GM12878 (cell line): ENCODE data around the gene TRA2B. TPM values are rescaled to one million over a fixed set of nuclear protein-coding genes. Genes with fewer than 3 reads are reported as not detected.

Source experiments
- ATAC-seq: fragments of 200-7000 bp; cut with Tn5 transposase; 3 replicates; pipeline ENCODE4 v1.9.1; 2020; ENCODE audit warnings: mild to moderate bottlenecking, moderate library complexity
- BruUV-seq: library from RNA; stranded (reverse); fragments of 400-500 nt; replicated peaks from 2 replicates; lab custom pipeline; 2021; lab: Mats Ljungman, UMichigan
- CTCF ChIA-PET: fragments of 300-600 bp; sonication (Branson Sonifier 250); formaldehyde crosslinking; extraction: SDS; loops from one replicate; lab custom pipeline; 2021; ENCODE audit warnings: inconsistent platforms; lab: Yijun Ruan, JAX
- POLR2A ChIA-PET: fragments of 350-600 bp; formaldehyde crosslinking; extraction: SDS; loops from one replicate; lab custom pipeline; 2021; ENCODE audit warnings: inconsistent platforms; lab: Charles Lee
- RAD21 ChIA-PET: fragments of 300-600 bp; sonication (Branson Sonifier 250); formaldehyde crosslinking; loops from one replicate; lab custom pipeline; 2023; ENCODE audit warnings: antibody characterized with exemption; ENCODE audit not compliant: unreplicated experiment; lab: Charles Lee
- SMC1A ChIA-PET: fragments of 300-600 bp; sonication (Branson Sonifier 250); formaldehyde crosslinking; loops from one replicate; lab custom pipeline; 2023; ENCODE audit not compliant: unreplicated experiment, uncharacterized antibody; lab: Charles Lee
- DNase-seq: peaks from one replicate; pipeline ENCODE4 v3.0.0-alpha.2; 2011; ENCODE audit warnings: low read depth, low spot score
- FAIRE-seq: peaks from 3 replicates; lab custom pipeline; 2011; peaks lifted over from hg19 to GRCh38; lab: Jason Lieb, UNC
- H2AFZ ChIP-seq: 2 replicates; pipeline ENCODE4 v1.6.0; 2011; ENCODE audit warnings: low read depth, low read length, control low read depth; ENCODE audit not compliant: control insufficient read depth
- H3K27ac ChIP-seq: 2 replicates; pipeline ENCODE4 v1.5.1; 2011; ENCODE audit warnings: control low read depth; ENCODE audit not compliant: control insufficient read depth, insufficient read depth
- H3K27me3 ChIP-seq, 2 experiments: replicated peaks in 1 of 2; 2 replicates each; pipeline versions ENCODE4 v1.6.0 to v1.6.1; 2011; ENCODE audit warnings: low read length in 1 of 2; ENCODE audit not compliant: control insufficient read depth in 2 of 2, insufficient read depth in 2 of 2
- H3K36me3 ChIP-seq, 2 experiments: 2 replicates each; pipeline ENCODE4 v1.5.1; 2011; ENCODE audit warnings: low read length in 1 of 2; ENCODE audit not compliant: control insufficient read depth in 2 of 2, insufficient read depth in 2 of 2
- H3K4me1 ChIP-seq: 2 replicates; pipeline ENCODE4 v1.6.1; 2011; ENCODE audit warnings: mild to moderate bottlenecking, low read length, moderate library complexity, mixed read lengths; ENCODE audit not compliant: control insufficient read depth, insufficient read depth
- H3K4me2 ChIP-seq: 2 replicates; pipeline ENCODE4 v1.6.0; 2011; ENCODE audit warnings: control low read depth; ENCODE audit not compliant: control insufficient read depth, insufficient read depth
- H3K4me3 ChIP-seq: fragments of 200-600 bp; sonication (generic); 2 replicates; pipeline ENCODE4 v1.5.1; 2016
- H3K79me2 ChIP-seq: 2 replicates; pipeline ENCODE4 v1.6.0; 2011; ENCODE audit warnings: low read length; ENCODE audit not compliant: control insufficient read depth, insufficient read depth
- H3K9ac ChIP-seq: 2 replicates; pipeline ENCODE4 v1.8.0; 2011; ENCODE audit warnings: low read length, control low read depth, mixed read lengths; ENCODE audit not compliant: control insufficient read depth, insufficient read depth
- H3K9me3 ChIP-seq: replicated peaks from 3 replicates; pipeline ENCODE4 v1.5.1; 2011; ENCODE audit warnings: mild to moderate bottlenecking, low read length; ENCODE audit not compliant: control insufficient read depth, insufficient read depth
- H4K20me1 ChIP-seq: 2 replicates; pipeline ENCODE4 v1.6.0; 2011; ENCODE audit not compliant: control insufficient read depth, insufficient read depth
- ASH2L ChIP-seq: fragments of 300-600, 200-600 bp; sonication (generic); IDR thresholded peaks from 2 replicates; pipeline ENCODE4 v1.6.1; 2017; ENCODE audit warnings: low read depth, mild to moderate bottlenecking, borderline replicate concordance
- CHD1 ChIP-seq: IDR thresholded peaks from 2 replicates; pipeline ENCODE4 v1.6.1; 2012; ENCODE audit warnings: low read depth, low read length, improper control_type of control experiment
- CREM ChIP-seq: IDR thresholded peaks from 2 replicates; pipeline ENCODE4 v1.6.1; 2014; ENCODE audit warnings: antibody characterized with exemption, low read depth
- EP300 ChIP-seq, 2 experiments: fragments of 150-350 bp in 1 of 2; IDR thresholded peaks; 2 replicates each; pipeline ENCODE4 v1.6.1; 2011 to 2012; ENCODE audit warnings: low read depth in 2 of 2, low read length in 2 of 2, borderline replicate concordance in 1 of 2, improper control_type of control experiment in 1 of 2, inconsistent platforms in 1 of 2; ENCODE audit not compliant: control insufficient read depth in 1 of 2
- EZH2 ChIP-seq: IDR thresholded peaks from 2 replicates; pipeline ENCODE4 v1.6.1; 2012; ENCODE audit warnings: low read depth, mild to moderate bottlenecking, control low read depth, inconsistent platforms, low read length, borderline replicate concordance; ENCODE audit not compliant: control insufficient read depth
- JUND ChIP-seq: IDR thresholded peaks from 2 replicates; pipeline ENCODE4 v1.6.1; 2012; ENCODE audit warnings: low read depth, mild to moderate bottlenecking, low read length, improper control_type of control experiment, moderate library complexity
- NBN ChIP-seq: fragments of 450-650 bp; IDR thresholded peaks from 2 replicates; pipeline ENCODE4 v1.6.1; 2016
- NFYA ChIP-seq: IDR thresholded peaks from 2 replicates; pipeline ENCODE4 v1.6.1; 2011; ENCODE audit warnings: low read depth, mild to moderate bottlenecking, low read length, improper control_type of control experiment, borderline replicate concordance
- RAD51 ChIP-seq: fragments of 450-650 bp; IDR thresholded peaks from 2 replicates; pipeline ENCODE4 v1.6.1; 2016; ENCODE audit warnings: moderate library complexity, mild to moderate bottlenecking, inconsistent platforms
- SMARCA5 ChIP-seq: fragments of 450-650 bp; IDR thresholded peaks from 2 replicates; pipeline ENCODE4 v1.6.1; 2017; ENCODE audit warnings: mild to moderate bottlenecking
- SRF ChIP-seq, 2 experiments: IDR thresholded peaks; 2 replicates each; pipeline ENCODE4 v1.6.1; 2011; ENCODE audit warnings: low read depth in 2 of 2, low read length in 2 of 2, mild to moderate bottlenecking in 1 of 2, moderate library complexity in 1 of 2
- YY1 ChIP-seq: IDR thresholded peaks from 2 replicates; pipeline ENCODE4 v1.6.1; 2011; ENCODE audit warnings: low read depth, mild to moderate bottlenecking, low read length
- WGBS: methylation state at CpG from one replicate; pipeline ENCODE4 v1.1.6; 2016; ENCODE audit warnings: low lambda C conversion rate; ENCODE audit not compliant: insufficient replicate concordance, insufficient coverage; ENCODE audit errors: missing lambda C conversion rate; 5-methylcytosine and 5-hydroxymethylcytosine counted together
- in situ Hi-C: fragments of 300-500 bp; cut with MboI; formaldehyde crosslinking; loops from 9 replicates; pipeline ENCODE4 v1.14.3; 2018; ENCODE audit warnings: mixed read lengths
- intact Hi-C: fragments of 100-400 bp; cut with micrococcal nuclease; formaldehyde crosslinking; loops from one replicate; pipeline ENCODE4 v1.14.2; 2022; ENCODE audit not compliant: unreplicated experiment
- polyA plus RNA-seq, 11 experiments: library from polyadenylated mRNA; depleted of rRNA in 4 of 11; unstranded in 6 of 11; stranded (reverse) in 5 of 11; fragments of >200 nt; fragmentation: Nextera tagmentation in 4 of 11; fragmentation: Illumina TruSeq in 1 of 11; extraction: Ambion mirVana in 4 of 11; extraction: Trizol in 1 of 11; gene quantifications; 1 replicate in 1 of 11; 2 replicates in 10 of 11; pipeline versions ENCODE4 v1.2.1 to v1.2.3, GENCODE V29; 2011 to 2016; ENCODE audit warnings: inconsistent platforms in 2 of 11, missing spikeins in 2 of 11, low read depth in 1 of 11
- total RNA-seq, 4 experiments: library from RNA; depleted of rRNA in 3 of 4; stranded (reverse); fragments of >200 nt in 3 of 4; fragmentation: Illumina TruSeq in 1 of 4; extraction: Trizol in 1 of 4; gene quantifications; 2 replicates each; pipeline versions ENCODE4 v1.2.1 to v1.2.3, GENCODE V29; 2013 to 2021
- TF ChIP-seq, protein P1 (sequence below): fragments of 150-350 bp; IDR thresholded peaks from 2 replicates; pipeline ENCODE4 v1.6.1; 2016; ENCODE audit warnings: low read depth, low read length
- TF ChIP-seq, protein P2 (sequence below): fragments of 450-650 bp; formaldehyde crosslinking; IDR thresholded peaks from 2 replicates; pipeline ENCODE4 v1.4.0; 2022; ENCODE audit warnings: mild to moderate bottlenecking, moderate library complexity

The TRA2B gene
- total and polyA plus RNA-seq, 10 of the 15 experiments (the other 5 are each of a cell fraction or from before 2014, with no cell fraction given): 130 to 317 (median 278) TPM

DNA sequence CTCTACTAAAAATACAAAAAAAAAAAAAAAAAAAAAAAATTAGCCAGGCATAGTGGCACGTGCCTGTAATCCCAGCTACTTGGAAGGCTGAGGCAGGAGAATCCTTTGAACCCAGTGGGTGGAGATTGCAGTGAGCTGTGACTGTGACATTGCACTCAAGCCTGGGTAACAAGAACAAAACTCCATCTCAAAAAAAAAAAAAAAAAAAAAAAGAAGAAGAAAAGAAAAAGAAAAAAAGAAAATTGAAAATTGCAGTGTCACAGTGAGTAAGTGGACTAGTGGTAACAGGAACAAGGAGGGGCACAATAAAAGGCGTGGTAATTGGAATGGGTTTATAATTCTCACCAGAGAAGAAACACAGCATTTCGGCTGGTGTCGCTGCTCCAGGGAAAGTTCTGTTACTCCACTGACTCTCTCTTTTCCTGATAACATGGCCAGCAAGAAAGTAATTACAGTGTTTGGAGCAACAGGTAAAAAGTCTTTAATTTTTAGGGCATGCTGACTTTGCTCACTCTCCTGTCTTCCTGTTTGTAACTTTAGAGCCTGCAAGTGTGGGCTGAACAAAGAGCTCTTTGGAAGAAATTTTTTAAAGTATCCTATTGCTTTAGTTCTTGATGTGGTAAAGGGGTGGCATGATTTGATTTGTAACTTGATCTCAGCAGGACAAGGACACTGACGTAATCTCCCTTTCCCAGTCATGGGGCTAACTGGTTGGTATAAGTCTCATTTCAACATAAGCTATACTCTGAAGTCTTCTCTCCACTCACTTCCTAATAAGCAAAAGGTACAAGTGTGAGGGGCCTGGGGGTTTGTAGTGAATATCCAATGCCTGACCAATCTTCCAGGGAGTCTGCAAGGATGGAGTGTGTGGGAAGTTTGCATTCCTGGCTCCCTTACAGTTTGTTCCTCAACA is 22.1 kb upstream of the TRA2B start:
- POLR2A ChIA-PET: no interaction called here
- RAD21 ChIA-PET: interaction anchor here (0.9 kb wide), 1 partner anchor 16 kb away, joined by 5 read pairs; no protein-coding TSS in a partner anchor
- H3K4me1 ChIP-seq: no peaks in the 10 kb centered on the region
- H3K4me2 ChIP-seq: no peak overlapping the region
- ATAC-seq (no peak; the same call in 2 of the 3 replicates), FAIRE-seq (no peak), DNase-seq (no peak)
- WGBS: 61% methylated on average over 4 of the region's 5 CpGs
- intact Hi-C loops: no loop called here
- no peak overlapping the region for H3K4me3 ChIP-seq
- no peaks in the 10 kb centered on the region; the same call in 2 of the 3 replicates for H3K9me3 ChIP-seq
- SMC1A ChIA-PET: interaction anchor here (0.9 to 2.3 kb wide), 2 partner anchors 12 to 16 kb away, joined by 3 to 7 read pairs; no protein-coding TSS in a partner anchor
- CTCF ChIA-PET: interaction anchor here (4.2 kb wide), 1 partner anchor 16 kb away, joined by 36 read pairs; no protein-coding TSS in a partner anchor
- H3K36me3 ChIP-seq: no peaks in the 10 kb centered on the region
- no peak overlapping the region for H3K27ac ChIP-seq
- H3K79me2 ChIP-seq: no peaks in the 10 kb centered on the region
- no peaks in the 10 kb centered on the region for H4K20me1 ChIP-seq
- H3K9ac ChIP-seq: no peak overlapping the region
- H3K27me3 ChIP-seq: no peaks in the 10 kb centered on the region
- no TSS peak for BruUV-seq
- H2AFZ ChIP-seq: no peak overlapping the region
- in situ Hi-C loops: no loop called here
- TF ChIP-seq CREM (no peak), CHD1 (no peak), ASH2L (no peak), EZH2 (no peak), SMARCA5 (no peak), NFYA (no peak), NBN (no peak), RAD51 (no peak), YY1 (no peak), EP300 (IDR thresholded peaks at IDR 0.05; ENCODE audit: borderline replicate concordance in 1 of 2, control insufficient read depth in 1 of 2, low read depth in 2 of 2, low read length in 2 of 2) (no peak), JUND (no peak), SRF (IDR thresholded peaks at IDR 0.05; ENCODE audit: low read depth in 2 of 2, low read length in 2 of 2) (no peak)
- TF ChIP-seq, protein P1, sequence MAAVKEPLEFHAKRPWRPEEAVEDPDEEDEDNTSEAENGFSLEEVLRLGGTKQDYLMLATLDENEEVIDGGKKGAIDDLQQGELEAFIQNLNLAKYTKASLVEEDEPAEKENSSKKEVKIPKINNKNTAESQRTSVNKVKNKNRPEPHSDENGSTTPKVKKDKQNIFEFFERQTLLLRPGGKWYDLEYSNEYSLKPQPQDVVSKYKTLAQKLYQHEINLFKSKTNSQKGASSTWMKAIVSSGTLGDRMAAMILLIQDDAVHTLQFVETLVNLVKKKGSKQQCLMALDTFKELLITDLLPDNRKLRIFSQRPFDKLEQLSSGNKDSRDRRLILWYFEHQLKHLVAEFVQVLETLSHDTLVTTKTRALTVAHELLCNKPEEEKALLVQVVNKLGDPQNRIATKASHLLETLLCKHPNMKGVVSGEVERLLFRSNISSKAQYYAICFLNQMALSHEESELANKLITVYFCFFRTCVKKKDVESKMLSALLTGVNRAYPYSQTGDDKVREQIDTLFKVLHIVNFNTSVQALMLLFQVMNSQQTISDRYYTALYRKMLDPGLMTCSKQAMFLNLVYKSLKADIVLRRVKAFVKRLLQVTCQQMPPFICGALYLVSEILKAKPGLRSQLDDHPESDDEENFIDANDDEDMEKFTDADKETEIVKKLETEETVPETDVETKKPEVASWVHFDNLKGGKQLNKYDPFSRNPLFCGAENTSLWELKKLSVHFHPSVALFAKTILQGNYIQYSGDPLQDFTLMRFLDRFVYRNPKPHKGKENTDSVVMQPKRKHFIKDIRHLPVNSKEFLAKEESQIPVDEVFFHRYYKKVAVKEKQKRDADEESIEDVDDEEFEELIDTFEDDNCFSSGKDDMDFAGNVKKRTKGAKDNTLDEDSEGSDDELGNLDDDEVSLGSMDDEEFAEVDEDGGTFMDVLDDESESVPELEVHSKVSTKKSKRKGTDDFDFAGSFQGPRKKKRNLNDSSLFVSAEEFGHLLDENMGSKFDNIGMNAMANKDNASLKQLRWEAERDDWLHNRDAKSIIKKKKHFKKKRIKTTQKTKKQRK: no peak
- TF ChIP-seq, protein P2, sequence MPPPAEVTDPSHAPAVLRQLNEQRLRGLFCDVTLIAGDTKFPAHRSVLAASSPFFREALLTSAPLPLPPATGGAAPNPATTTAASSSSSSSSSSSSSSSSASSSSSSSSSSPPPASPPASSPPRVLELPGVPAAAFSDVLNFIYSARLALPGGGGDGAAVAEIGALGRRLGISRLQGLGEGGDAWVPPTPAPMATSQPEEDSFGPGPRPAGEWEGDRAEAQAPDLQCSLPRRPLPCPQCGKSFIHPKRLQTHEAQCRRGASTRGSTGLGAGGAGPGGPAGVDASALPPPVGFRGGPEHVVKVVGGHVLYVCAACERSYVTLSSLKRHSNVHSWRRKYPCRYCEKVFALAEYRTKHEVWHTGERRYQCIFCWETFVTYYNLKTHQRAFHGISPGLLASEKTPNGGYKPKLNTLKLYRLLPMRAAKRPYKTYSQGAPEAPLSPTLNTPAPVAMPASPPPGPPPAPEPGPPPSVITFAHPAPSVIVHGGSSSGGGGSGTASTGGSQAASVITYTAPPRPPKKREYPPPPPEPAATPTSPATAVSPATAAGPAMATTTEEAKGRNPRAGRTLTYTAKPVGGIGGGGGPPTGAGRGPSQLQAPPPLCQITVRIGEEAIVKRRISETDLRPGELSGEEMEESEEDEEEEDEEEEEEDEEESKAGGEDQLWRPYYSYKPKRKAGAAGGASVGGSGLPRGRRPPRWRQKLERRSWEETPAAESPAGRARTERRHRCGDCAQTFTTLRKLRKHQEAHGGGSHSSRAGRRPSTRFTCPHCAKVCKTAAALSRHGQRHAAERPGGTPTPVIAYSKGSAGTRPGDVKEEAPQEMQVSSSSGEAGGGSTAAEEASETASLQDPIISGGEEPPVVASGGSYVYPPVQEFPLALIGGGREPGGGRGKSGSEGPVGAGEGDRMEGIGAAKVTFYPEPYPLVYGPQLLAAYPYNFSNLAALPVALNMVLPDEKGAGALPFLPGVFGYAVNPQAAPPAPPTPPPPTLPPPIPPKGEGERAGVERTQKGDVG (CRISPR knock-in tag): no peak
